Activated T-cell treated with anti-CD3 and anti-CD28 coated beads, Interleukin-2, amount 50 U/mL, for 72 hours (primary cell): ENCODE results near the gene TAS2R20. TPM values are rescaled to one million over a fixed set of nuclear protein-coding genes. Genes with fewer than 3 reads are reported as not detected.
"Not testable (repeated sequence)": the region's sequence is repeated elsewhere in the genome, so short reads cannot be mapped to it uniquely, and the experiment has no call there.

Source experiments
- ATAC-seq, 2 donors: fragments of 150-1000 bp; cut with Tn5 transposase; replicated peaks in 1 of 2; 2 replicates each; pipeline ENCODE4 v1.10.0; 2021; ENCODE audit warnings: moderate library complexity in 2 of 2, mild to moderate bottlenecking in 1 of 2
- DNase-seq, 2 donors: peaks; one replicate each; pipeline ENCODE4 v3.0.0; 2021 to 2022; ENCODE audit warnings: mixed read lengths in 1 of 2
- H3K27ac Mint-ChIP-seq: one replicate; pipeline ENCODE4 v1.8.0; 2022; ENCODE audit warnings: mild to moderate bottlenecking, moderate library complexity, mixed read lengths
- H3K27me3 Mint-ChIP-seq: one replicate; pipeline ENCODE4 v1.8.0; 2022; ENCODE audit warnings: low read depth, mixed read lengths
- H3K36me3 Mint-ChIP-seq, 2 donors: one replicate each; pipeline ENCODE4 v1.8.0; 2022; ENCODE audit warnings: mixed read lengths in 2 of 2, mild to moderate bottlenecking in 1 of 2; ENCODE audit not compliant: insufficient read depth in 2 of 2
- H3K4me1 Mint-ChIP-seq: one replicate; pipeline ENCODE4 v1.8.0; 2022; ENCODE audit warnings: low read depth, mixed read lengths
- H3K4me3 Mint-ChIP-seq, 2 donors: one replicate each; pipeline ENCODE4 v1.8.0; 2022; ENCODE audit warnings: mild to moderate bottlenecking in 2 of 2, mixed read lengths in 2 of 2, moderate library complexity in 2 of 2
- H3K9me3 Mint-ChIP-seq, 2 donors: one replicate each; pipeline ENCODE4 v1.8.0; 2022; ENCODE audit warnings: mixed read lengths in 2 of 2
- total RNA-seq, 2 donors: library from RNA; stranded (reverse); gene quantifications; one replicate each; pipeline ENCODE4 v1.2.3, GENCODE V29; 2022

The TAS2R20 gene, protein sequence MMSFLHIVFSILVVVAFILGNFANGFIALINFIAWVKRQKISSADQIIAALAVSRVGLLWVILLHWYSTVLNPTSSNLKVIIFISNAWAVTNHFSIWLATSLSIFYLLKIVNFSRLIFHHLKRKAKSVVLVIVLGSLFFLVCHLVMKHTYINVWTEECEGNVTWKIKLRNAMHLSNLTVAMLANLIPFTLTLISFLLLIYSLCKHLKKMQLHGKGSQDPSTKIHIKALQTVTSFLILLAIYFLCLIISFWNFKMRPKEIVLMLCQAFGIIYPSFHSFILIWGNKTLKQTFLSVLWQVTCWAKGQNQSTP
- total RNA-seq = 1 to 10 TPM; 1.3 to 2.1 TPM

DNA sequence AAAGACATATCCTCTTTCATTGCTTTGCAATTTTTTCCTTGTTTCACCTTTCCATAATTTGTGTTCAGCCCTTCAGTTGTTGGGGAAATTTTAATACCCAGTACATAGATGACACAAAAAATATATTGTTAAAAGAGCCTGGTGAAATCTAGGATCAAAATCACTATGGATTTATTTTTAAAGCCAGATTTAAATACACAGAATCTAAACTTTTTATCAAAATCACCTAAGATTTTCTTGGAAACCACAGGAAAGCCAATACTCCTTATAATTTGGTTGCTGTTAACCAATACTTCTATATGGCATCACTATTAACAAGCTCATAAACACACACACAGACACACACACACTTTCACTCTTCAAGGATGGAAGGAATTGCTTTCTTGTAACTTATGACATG lies at the start of gene TAS2R20:
Gene TAS2R20, minus strand, starts transcription at position 101 of the 400 bp plus-strand sequence. CDS start 429 bp downstream, outside the sequence.
- ATAC-seq (no peak), DNase-seq (no peak)
- Mint-ChIP-seq H3K27ac (no peak within 1 kb of the TSS), H3K4me1 (no peaks in the 10 kb centered on the region), H3K9me3 (peaks cover 0 to 3% of the 10 kb centered on the region in 2 donors), H3K36me3 (peaks cover 2 to 11% of the 10 kb centered on the region in 2 donors), H3K27me3 (no peaks in the 10 kb centered on the region), H3K4me3 (no peak within 1 kb of the TSS)

DNA sequence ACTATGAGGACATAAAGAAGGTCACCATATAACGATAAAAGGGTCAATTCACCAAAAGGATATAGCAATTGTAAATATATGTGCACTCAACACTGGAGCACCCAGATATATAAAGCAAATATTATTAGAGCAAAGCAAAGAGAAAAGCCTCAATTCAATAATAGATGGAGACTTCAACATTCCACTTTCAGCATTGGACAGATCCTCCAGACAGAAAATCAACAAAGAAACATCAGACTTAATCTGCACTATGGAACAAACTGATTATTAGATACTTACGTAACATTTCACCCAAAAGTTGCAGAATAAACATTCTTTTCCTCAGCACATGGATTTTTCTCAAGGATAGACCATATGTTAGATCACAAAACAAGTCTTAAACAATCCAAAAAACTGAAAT lies 43.3 kb upstream of the TAS2R20 start:
- not testable (repeated sequence) for DNase-seq, H3K27me3 Mint-ChIP-seq, ATAC-seq, H3K9me3 Mint-ChIP-seq, H3K4me3 Mint-ChIP-seq, H3K4me1 Mint-ChIP-seq, H3K27ac Mint-ChIP-seq
- peaks cover 1 to 14% of the 10 kb centered on the region in 2 donors for H3K36me3 Mint-ChIP-seq

DNA sequence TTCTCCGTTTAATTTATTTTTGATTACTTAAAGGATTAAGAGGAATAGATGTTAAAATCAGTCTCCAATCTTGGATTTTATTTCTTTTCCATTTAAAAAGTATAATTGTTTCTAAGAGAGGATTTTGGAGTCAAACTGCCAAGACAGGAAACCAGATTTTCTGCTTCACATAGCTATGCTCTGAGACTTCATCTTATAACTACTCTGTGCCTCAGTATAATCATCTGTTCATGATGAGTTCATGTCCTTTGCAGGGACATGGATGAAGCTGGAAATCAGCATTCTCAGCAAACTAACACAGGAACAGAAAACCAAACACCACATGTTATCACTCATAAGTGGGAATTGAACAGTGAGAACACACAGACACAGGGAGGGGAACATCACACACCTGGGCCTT lies 42.1 kb upstream of the TAS2R20 start:
- no peak for DNase-seq

DNA sequence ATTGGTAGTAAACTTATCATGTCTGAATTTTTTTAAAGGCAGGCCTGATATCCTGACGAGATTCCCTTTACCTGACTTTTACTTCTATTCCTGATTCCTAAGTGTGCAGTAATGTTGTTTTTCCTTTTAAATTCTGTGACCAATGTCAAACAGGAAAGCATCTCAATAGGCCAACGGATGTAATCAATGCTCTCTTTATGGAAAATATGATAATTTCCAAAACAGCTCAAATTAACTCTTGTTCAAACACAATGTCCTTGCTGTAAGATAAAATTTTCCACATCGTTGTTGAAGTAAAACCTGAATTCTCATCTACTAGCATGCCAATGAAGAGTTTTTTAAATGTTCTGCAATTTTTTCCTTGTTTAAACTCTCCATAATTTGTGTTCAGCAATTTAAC lies 41.1 kb upstream of the TAS2R20 start:
- Mint-ChIP-seq H3K9me3 (peaks cover 3% of the 10 kb centered on the region in 2 donors), H3K27ac (no peak overlapping the region), H3K4me1 (no peaks in the 10 kb centered on the region), H3K27me3 (no peaks in the 10 kb centered on the region), H3K4me3 (no peak overlapping the region), H3K36me3 (peaks cover 2 to 9% of the 10 kb centered on the region in 2 donors)
- DNase-seq (no peak), ATAC-seq (no peak)

More for the DNA sequence above, 42.1 kb upstream of the TAS2R20 start:
- no peaks in the 10 kb centered on the region for H3K27me3 Mint-ChIP-seq
- H3K4me1 Mint-ChIP-seq = no peaks in the 10 kb centered on the region
- peaks cover 1 to 3% of the 10 kb centered on the region in 2 donors for H3K9me3 Mint-ChIP-seq
- peaks cover under 1 to 12% of the 10 kb centered on the region in 2 donors for H3K36me3 Mint-ChIP-seq
- H3K27ac Mint-ChIP-seq = no peak overlapping the region
- no peak for ATAC-seq
- no peak overlapping the region for H3K4me3 Mint-ChIP-seq

DNA sequence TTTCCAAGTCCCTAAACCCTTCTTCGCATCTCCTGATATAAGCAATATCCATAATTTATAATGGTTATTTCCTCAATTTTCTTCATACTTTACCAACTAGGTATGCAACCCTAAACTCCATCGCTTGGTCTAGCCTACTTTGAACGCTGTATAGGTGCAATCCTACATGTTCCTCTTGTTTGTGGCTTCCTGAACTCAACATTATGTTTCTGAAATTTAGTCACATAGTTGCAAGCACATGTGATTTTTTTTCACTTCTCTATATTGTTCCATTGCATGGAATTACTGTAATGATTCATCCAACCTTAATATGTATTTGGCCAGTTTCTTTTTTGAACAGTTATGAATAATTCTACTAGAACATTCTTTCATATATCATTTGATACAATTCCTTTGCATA lies 35.9 kb upstream of the TAS2R20 start:
- peak; percentile 32 to 82 for ATAC-seq
- H3K4me3 Mint-ChIP-seq, H3K9me3 Mint-ChIP-seq, H3K27me3 Mint-ChIP-seq, H3K4me1 Mint-ChIP-seq, H3K36me3 Mint-ChIP-seq, DNase-seq, H3K27ac Mint-ChIP-seq: not testable (repeated sequence)

DNA sequence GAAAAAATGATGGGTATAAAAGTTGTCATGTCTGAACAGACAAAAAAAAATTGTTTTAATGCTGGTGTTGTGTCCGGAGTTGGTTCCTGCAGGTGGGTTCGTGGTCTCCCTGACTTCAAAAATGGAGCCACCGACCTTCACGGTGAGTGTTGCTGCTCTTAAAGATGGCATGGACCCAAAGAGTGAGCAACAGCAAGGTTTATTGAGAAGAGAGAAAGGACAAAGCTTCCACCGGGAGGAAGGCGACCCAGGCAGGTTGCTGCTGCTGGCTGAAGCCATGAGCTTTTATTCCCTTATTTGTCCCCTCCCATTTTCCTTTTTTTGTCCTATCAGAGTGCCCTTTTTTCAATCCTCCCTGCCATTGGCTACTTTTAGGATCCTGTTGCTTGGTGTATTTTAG lies 33.2 kb upstream of the TAS2R20 start, which contains the start of gene TAS2R31:
Gene TAS2R31, minus strand, starts transcription at position 101 of the 400 bp plus-strand sequence. Its CDS starts 72 bp downstream, at position 29.
- Mint-ChIP-seq H3K36me3 (peaks cover 5 to 10% of the 10 kb centered on the region in 2 donors), H3K9me3 (peaks cover 0 to 3% of the 10 kb centered on the region in 2 donors)
- no peak for ATAC-seq

DNA sequence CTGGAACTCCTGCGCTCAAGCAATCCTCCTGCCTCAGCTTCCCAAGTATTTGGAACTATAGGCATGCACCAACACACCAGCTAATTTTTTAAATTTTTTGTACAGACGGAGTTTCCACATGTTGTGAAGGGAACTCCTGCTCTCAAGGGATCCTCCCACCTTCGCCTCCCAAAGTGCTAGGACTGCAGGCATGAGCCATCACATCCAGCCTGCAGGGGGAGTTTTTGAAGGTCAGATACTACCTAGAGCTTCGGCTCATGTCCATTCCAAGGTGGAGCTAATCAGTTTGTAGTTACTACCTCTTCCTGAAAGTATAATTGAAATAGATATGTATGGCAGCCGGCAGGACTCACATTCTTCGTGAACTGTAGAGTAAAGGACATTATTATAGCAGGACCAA lies 28.0 kb upstream of the TAS2R20 start:
- H3K9me3 Mint-ChIP-seq = peaks cover 2 to 4% of the 10 kb centered on the region in 2 donors
- no peaks in the 10 kb centered on the region for H3K4me1 Mint-ChIP-seq
- H3K27me3 Mint-ChIP-seq = no peaks in the 10 kb centered on the region
- ATAC-seq = no peak
- peaks cover 2 to 11% of the 10 kb centered on the region in 2 donors for H3K36me3 Mint-ChIP-seq
- H3K27ac Mint-ChIP-seq = no peak overlapping the region
- no peak for DNase-seq
- no peak overlapping the region for H3K4me3 Mint-ChIP-seq

More for the DNA sequence above, 33.2 kb upstream of the TAS2R20 start, which contains the start of gene TAS2R31:
- no peak within 1 kb of the TSS for H3K4me3 Mint-ChIP-seq
- H3K27ac Mint-ChIP-seq = no peak within 1 kb of the TSS
- H3K27me3 Mint-ChIP-seq = no peaks in the 10 kb centered on the region
- H3K4me1 Mint-ChIP-seq = no peaks in the 10 kb centered on the region
- DNase-seq = no peak

DNA sequence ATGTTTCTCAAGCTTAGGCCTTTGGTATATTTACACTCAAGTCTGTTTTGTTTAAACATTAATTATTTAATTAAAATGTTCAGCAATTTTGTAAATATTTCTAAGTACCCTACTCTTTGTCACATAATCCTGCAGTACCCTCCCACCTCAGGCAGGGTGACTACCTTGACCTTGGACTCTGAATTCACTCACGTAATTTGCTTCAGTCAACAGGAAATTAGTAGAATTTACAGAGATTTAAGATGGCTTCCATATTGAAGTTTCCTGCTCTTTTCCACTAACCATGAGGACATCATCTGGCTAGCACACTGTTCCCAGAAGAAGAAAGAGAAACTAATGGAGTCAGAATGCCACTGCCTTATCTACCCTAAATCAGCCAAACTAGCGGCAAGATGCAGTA lies 25.3 kb upstream of the TAS2R20 start:
- Mint-ChIP-seq H3K27me3 (no peaks in the 10 kb centered on the region), H3K27ac (no peak overlapping the region), H3K9me3 (peaks cover 2 to 4% of the 10 kb centered on the region in 2 donors), H3K4me3 (no peak overlapping the region), H3K36me3 (peaks cover 2 to 9% of the 10 kb centered on the region in 2 donors), H3K4me1 (no peaks in the 10 kb centered on the region)
- ATAC-seq (no peak), DNase-seq (no peak)

DNA sequence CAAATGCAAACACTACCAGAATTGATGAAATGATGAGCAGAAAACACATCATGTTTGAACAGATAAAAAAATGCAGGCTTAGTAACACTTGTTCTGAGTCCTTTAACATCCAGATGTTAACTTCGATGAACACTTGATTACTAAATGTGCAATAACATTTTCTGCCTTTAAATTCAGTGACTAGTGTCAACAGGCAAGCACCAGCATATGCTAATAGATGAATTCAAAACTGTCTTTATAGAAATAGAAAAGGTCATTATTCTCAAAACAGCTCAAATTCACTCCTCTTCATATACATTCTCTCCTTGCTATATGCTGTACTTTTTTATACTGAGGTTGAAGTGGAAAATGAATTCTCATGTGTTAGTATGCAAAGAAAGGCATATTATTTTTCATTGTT lies 24.4 kb upstream of the TAS2R20 start, which contains the start of gene TAS2R19:
Gene TAS2R19, minus strand, starts transcription at position 101 of the 400 bp plus-strand sequence. Its CDS starts 49 bp downstream, at position 52.
- DNase-seq = no peak
- H3K27ac Mint-ChIP-seq = no peak within 1 kb of the TSS
- H3K36me3 Mint-ChIP-seq = peaks cover 2 to 9% of the 10 kb centered on the region in 2 donors
- peaks cover 2 to 4% of the 10 kb centered on the region in 2 donors for H3K9me3 Mint-ChIP-seq
- no peaks in the 10 kb centered on the region for H3K27me3 Mint-ChIP-seq
- ATAC-seq = no peak
- no peak within 1 kb of the TSS for H3K4me3 Mint-ChIP-seq
- H3K4me1 Mint-ChIP-seq = no peaks in the 10 kb centered on the region

DNA sequence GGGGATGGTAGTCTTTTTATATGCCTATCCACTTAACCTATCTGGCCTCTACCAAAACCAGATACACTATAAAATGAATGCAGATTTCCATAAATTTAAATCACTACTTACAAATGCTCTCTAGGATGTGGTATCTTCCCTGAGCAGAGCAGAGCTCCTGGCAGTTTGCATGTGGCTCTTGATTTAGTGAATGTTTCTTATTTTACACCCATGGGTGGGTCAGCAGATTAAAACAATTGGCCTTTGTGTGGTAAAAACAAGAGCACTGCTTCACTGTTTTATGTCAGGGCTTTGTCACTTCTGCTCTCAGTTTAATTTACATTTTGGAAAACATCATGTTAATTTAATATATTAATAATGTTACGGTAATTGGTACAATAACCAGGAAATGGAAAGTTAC lies 18.8 kb upstream of the TAS2R20 start:
- Mint-ChIP-seq H3K27ac (no peak overlapping the region), H3K36me3 (no peaks in the 10 kb centered on the region), H3K27me3 (no peaks in the 10 kb centered on the region), H3K9me3 (no peaks in the 10 kb centered on the region), H3K4me3 (no peak overlapping the region), H3K4me1 (no peaks in the 10 kb centered on the region)
- DNase-seq = no peak
- ATAC-seq = no peak

DNA sequence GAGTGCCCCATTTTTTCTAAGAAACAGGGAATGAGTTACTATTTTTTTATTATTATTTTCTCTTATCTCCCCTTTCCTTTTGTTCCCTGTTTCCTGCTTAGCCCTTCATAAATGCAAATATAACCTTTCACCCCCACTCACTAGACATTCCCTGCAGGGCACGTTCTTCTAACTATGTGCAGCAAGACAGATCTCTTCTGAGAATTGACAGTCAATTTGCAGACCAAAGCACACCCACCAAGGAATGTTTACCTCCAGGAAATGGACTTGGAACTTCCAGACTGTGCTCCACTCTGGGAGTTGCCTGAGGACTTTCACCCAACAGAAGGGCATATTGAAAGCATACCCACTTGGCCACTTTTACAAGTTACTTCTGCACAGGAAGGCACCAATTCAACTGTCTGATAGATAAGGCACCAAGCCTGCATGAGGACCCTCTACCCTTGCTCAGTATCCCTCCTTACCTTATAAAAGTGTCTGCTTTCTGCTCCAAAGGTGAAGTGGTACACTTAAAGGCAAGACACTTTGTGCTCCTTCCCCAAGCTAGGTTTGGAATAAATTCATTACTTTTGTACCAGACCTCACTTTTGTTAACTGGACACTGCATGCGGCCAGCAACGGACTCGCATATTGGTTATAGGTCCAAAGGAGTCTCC lies 17.8 kb upstream of the TAS2R20 start:
- no peak for ATAC-seq
- no peak overlapping the region for H3K27ac Mint-ChIP-seq
- H3K36me3 Mint-ChIP-seq = no peaks in the 10 kb centered on the region
- no peak overlapping the region for H3K4me3 Mint-ChIP-seq
- no peaks in the 10 kb centered on the region for H3K9me3 Mint-ChIP-seq
- H3K27me3 Mint-ChIP-seq = no peaks in the 10 kb centered on the region
- DNase-seq = no peak
- H3K4me1 Mint-ChIP-seq = no peaks in the 10 kb centered on the region

DNA sequence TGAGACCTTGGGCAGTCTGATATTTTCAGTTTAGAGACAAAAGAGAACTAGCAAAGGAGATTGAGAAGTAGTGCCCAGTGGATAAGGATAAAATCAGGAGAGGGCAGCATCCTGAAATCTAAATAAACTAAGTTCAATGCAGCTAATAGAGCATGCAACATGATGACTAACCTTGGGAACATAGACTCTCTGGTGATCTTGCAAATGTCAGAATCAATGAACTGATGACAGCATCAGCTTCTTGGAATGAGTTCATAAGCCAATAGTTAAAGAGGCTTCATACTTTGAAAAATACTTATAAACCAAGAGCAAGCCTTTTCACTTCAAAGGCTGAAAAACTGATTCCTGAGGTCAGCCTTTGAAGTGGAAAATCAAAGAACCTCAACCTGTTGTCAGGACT lies 16.1 kb upstream of the TAS2R20 start:
- Mint-ChIP-seq H3K27ac (no peak overlapping the region), H3K27me3 (no peaks in the 10 kb centered on the region), H3K4me1 (no peaks in the 10 kb centered on the region), H3K9me3 (no peaks in the 10 kb centered on the region), H3K4me3 (no peak overlapping the region), H3K36me3 (no peaks in the 10 kb centered on the region)
- DNase-seq (no peak), ATAC-seq (no peak)

DNA sequence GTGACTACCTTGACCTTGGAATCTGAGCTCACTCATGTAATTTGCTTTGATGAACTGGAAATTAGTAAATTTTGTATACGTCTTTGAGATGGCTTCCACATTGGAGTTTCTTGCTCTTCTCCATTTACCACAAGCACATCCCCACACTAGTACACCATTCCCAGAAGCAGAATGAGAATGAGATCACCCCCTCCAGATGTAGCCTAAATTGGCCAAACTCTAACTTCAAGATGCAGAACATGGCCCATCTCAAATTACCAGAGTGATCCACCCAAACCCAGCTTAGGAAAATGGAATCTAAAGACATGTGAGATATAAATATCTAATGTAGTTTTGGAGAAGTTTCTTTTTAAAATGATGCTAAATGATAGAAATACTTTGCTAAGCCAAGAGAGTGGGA lies 9.5 kb upstream of the TAS2R20 start:
- ATAC-seq = no peak
- H3K27ac Mint-ChIP-seq = no peak overlapping the region
- H3K27me3 Mint-ChIP-seq = no peaks in the 10 kb centered on the region
- DNase-seq = no peak
- no peak overlapping the region for H3K4me3 Mint-ChIP-seq
- no peaks in the 10 kb centered on the region for H3K36me3 Mint-ChIP-seq
- H3K4me1 Mint-ChIP-seq = no peaks in the 10 kb centered on the region
- H3K9me3 Mint-ChIP-seq = no peaks in the 10 kb centered on the region
